ENCODE measurements around the gene UBD.

- TF ChIP-seq POLR2A (IDR thresholded peaks at IDR 0.05) (no peak), CTCF (IDR thresholded peaks at IDR 0.05) (no peak)
Observed at GRCh38 chr6:29552512-29553051, 7.0 kb downstream of the UBD start.
